Tibial nerve (tissue), 4 donors: ENCODE data around the gene PHF2.

Experiments used
- CTCF ChIP-seq, 5 experiments: fragments of 200-600 bp in 3 of 5; fragments of 450-650 bp in 2 of 5; sonication (generic) in 3 of 5; IDR thresholded peaks; one replicate each; pipeline ENCODE4 v1.5.1; 2016 to 2019; ENCODE audit warnings: antibody characterized with exemption in 5 of 5, mild to moderate bottlenecking in 3 of 5, moderate library complexity in 2 of 5
- EP300 ChIP-seq, 2 donors: sonication (generic); formaldehyde crosslinking; IDR thresholded peaks; one replicate each; pipeline ENCODE4 v1.6.1; 2017; ENCODE audit warnings: antibody characterized with exemption in 2 of 2, mild to moderate bottlenecking in 1 of 2
- POLR2A ChIP-seq, 2 donors: fragments of 450-650 bp; IDR thresholded peaks; one replicate each; pipeline ENCODE4 v1.6.1; 2017; ENCODE audit warnings: antibody characterized with exemption in 2 of 2, mild to moderate bottlenecking in 2 of 2, moderate library complexity in 2 of 2

DNA sequence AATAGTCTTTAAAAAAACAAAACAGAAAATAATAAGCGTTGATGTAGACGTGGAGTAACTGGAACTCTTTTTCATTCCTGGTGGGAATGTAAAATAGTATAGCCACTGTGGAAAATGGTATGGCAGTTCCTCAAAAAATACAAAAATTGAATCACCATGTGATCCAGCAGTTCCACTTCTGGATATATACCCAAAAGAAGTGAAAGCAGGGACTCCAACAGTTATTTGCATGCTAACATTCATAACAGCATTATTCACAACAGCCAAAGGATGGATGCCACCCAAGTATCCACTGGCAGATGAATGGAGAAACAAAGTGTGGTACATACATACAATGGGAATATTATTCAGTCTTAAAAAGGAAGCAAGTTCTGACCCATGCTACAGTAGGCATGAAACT is 4.2 kb upstream of the PHF2 start:
- no peak for TF ChIP-seq CTCF (IDR thresholded peaks at IDR 0.05)
- no peak for TF ChIP-seq POLR2A (IDR thresholded peaks at IDR 0.05)
- no peak for TF ChIP-seq EP300 (IDR thresholded peaks at IDR 0.05)
